ENCODE results near the gene ELL3. TPM values are rescaled to one million over a fixed set of nuclear protein-coding genes. Genes with fewer than 3 reads are reported as not detected.
A peak's percentile ranks its signal among the peaks of the same experiment; 100 is the strongest.

The ELL3 gene
- total RNA-seq, 1 donor from 2014 or later = 1.0 TPM

DNA sequence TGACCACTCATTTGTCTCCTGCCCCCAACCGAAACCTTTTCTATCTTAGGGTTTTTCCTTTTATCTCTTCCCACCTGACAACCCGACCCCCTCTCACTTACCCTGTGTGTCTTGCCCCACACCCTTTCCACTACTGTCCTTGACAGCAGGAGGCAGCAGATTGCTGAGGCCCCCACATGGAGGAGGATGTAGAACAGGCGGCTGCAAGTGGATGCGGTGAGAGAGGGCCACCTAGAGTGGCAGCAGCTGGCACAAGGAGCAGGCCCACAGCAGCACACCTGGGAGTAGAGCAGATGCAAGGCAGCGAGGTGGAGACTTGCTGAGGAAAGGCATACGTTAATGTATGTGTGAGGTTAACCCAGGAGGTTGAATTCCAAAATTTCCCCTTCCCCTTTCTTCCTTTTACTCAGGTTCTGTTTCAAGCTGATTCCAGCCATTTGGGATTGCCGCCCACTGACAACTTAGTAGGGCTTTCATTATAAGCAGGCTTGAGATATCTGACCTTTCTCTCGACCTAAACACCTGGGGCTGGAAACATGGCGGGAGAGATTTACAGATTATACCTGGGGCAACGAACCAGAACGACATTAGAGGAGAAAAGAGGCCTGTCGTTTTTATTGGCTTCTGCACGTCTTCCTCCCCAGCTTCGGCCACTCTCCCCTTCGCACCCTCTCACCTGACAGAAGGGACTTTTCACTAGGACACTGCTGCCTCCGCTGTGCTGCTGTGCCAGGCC lies 22.6 kb upstream of the ELL3 start:
- peaks cover 34% of the 10 kb centered on the region for H3K4me1 Mint-ChIP-seq (ENCODE audit: low read depth)
- peaks cover 80% of the 10 kb centered on the region for H3K36me3 Mint-ChIP-seq (ENCODE audit: low read depth)
- intact Hi-C loops (cut with micrococcal nuclease) = no loop called here
- peak overlapping the region; percentile 38 for H3K27ac Mint-ChIP-seq
- H3K4me3 Mint-ChIP-seq (ENCODE audit: low read depth) = peak overlapping the region; percentile 30
- no peaks in the 10 kb centered on the region for H3K9me3 Mint-ChIP-seq
- DNase-seq (ENCODE audit: low spot score) = no peak
- H3K27me3 Mint-ChIP-seq (ENCODE audit: low read depth) = no peaks in the 10 kb centered on the region

DNA sequence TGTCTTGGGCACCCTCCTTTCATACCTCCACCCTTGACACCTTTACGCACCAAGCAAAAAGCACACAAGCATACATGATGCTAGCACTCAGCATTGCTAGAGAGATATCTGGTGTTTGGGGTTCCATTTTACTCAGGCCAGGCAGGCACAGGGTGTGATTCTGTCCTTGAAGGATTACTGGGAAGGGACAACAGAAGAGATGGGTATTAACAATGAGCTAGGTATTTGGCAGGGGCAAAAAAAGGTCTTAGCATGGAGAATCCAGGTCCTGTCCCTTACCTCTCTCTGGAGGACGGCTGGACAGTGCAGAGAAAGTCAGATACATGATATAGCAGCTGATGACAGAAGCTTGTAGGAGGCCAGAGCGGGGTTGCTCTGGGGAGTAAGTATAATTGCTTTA lies 19.8 kb upstream of the ELL3 start:
- no peak overlapping the region for H3K4me3 Mint-ChIP-seq (ENCODE audit: low read depth)
- H3K4me1 Mint-ChIP-seq (ENCODE audit: low read depth) = peaks cover 44% of the 10 kb centered on the region
- H3K27ac Mint-ChIP-seq = peak overlapping the region; percentile 5
- H3K36me3 Mint-ChIP-seq (ENCODE audit: low read depth) = peaks cover 88% of the 10 kb centered on the region
- no peak for DNase-seq (ENCODE audit: low spot score)
- intact Hi-C loops (cut with micrococcal nuclease) = no loop called here
- no peaks in the 10 kb centered on the region for H3K9me3 Mint-ChIP-seq
- H3K27me3 Mint-ChIP-seq (ENCODE audit: low read depth) = no peaks in the 10 kb centered on the region

DNA sequence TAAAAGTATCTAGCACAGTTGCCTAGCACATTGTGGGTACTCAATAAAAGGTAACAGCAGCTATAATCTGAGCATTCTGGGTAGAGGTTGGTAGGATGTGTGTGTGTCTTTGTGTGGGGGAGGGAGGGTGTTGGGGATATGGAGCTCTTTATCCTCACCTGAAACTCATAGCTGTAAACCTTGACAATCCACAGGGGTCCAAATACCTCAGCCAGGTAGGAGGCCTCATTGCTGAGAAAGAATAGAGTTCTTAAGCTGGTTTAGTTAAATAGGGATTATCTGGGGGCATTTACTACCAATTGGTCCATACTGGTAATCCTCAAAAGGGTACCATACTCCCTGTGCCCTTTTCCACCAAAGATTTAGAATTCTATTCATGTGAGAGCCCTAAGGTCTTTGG lies 19.2 kb upstream of the ELL3 start:
- H3K36me3 Mint-ChIP-seq (ENCODE audit: low read depth) = peaks cover 83% of the 10 kb centered on the region
- H3K9me3 Mint-ChIP-seq = no peaks in the 10 kb centered on the region
- no peak overlapping the region for H3K4me3 Mint-ChIP-seq (ENCODE audit: low read depth)
- H3K4me1 Mint-ChIP-seq (ENCODE audit: low read depth) = peaks cover 41% of the 10 kb centered on the region
- intact Hi-C loops (cut with micrococcal nuclease) = no loop called here
- no peaks in the 10 kb centered on the region for H3K27me3 Mint-ChIP-seq (ENCODE audit: low read depth)
- DNase-seq (ENCODE audit: low spot score) = no peak
- H3K27ac Mint-ChIP-seq = peak overlapping the region; percentile 5

GRCh38 chr15:43795197-43795596 lies 18.4 kb upstream of the ELL3 start:
- Mint-ChIP-seq H3K27me3 (ENCODE audit: low read depth) (no peaks in the 10 kb centered on the region), H3K4me3 (ENCODE audit: low read depth) (no peak overlapping the region), H3K9me3 (no peaks in the 10 kb centered on the region), H3K4me1 (ENCODE audit: low read depth) (peaks cover 39% of the 10 kb centered on the region), H3K27ac (no peak overlapping the region), H3K36me3 (ENCODE audit: low read depth) (peaks cover 75% of the 10 kb centered on the region)
- intact Hi-C loops (cut with micrococcal nuclease) = no loop called here
- no peak for DNase-seq (ENCODE audit: low spot score)

DNA sequence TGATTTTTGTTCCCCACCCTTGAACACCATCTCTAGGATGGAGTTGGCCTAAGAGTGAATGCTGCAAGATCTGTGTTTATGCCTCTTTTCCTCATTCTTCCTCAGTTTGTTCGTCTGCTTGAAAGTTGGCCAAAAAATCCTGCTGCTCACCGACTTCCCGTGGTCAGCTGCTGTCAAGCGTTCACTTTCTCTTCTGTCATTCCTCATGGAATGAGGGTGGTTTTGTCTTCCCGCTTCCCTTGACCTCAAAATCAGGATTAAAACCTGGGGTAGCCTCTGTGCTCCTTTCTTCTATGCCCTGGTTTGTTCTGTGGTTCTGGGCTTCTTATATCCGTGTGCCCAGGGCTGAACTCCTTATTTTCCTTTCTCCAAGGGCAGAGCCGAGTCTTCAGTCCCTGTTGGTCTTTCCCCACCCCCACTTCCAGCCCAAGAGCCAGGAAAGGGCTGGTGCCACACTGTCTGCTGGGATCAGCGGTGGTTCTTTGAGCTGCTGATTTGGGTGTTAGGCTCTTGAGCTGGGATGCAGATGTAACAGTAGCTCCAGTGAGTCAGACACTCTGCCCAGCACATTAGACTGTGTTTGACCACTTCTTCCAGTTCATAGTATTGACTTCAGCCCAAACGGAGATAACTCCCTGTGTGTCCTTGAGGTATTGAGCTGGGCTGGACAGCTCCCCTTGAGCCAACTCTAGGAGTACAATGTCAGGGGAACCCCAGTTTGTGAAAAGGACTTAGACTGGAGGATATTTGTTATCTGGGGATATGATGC lies 17.7 kb upstream of the ELL3 start:
- Mint-ChIP-seq H3K4me3 (ENCODE audit: low read depth) (peak overlapping the region; percentile 97), H3K36me3 (ENCODE audit: low read depth) (peaks cover 67% of the 10 kb centered on the region), H3K9me3 (no peaks in the 10 kb centered on the region), H3K4me1 (ENCODE audit: low read depth) (peaks cover 32% of the 10 kb centered on the region), H3K27ac (peak overlapping the region; percentile 55), H3K27me3 (ENCODE audit: low read depth) (no peaks in the 10 kb centered on the region)
- no peak for DNase-seq (ENCODE audit: low spot score)
- intact Hi-C loops (cut with micrococcal nuclease) = no loop called here

GRCh38 chr15:43793647-43794046 lies 16.9 kb upstream of the ELL3 start:
- H3K4me3 Mint-ChIP-seq (ENCODE audit: low read depth) = peak overlapping the region; percentile 97
- H3K9me3 Mint-ChIP-seq = no peaks in the 10 kb centered on the region
- H3K4me1 Mint-ChIP-seq (ENCODE audit: low read depth) = peaks cover 28% of the 10 kb centered on the region
- intact Hi-C loops (cut with micrococcal nuclease) = loop anchor here (2.0 kb wide), 2 partner anchors 17 to 45 kb away; partner anchors contain the start of gene ELL3
- H3K27me3 Mint-ChIP-seq (ENCODE audit: low read depth) = no peaks in the 10 kb centered on the region
- DNase-seq (ENCODE audit: low spot score) = no peak
- H3K36me3 Mint-ChIP-seq (ENCODE audit: low read depth) = peaks cover 59% of the 10 kb centered on the region
- peak overlapping the region; percentile 97 for H3K27ac Mint-ChIP-seq

DNA sequence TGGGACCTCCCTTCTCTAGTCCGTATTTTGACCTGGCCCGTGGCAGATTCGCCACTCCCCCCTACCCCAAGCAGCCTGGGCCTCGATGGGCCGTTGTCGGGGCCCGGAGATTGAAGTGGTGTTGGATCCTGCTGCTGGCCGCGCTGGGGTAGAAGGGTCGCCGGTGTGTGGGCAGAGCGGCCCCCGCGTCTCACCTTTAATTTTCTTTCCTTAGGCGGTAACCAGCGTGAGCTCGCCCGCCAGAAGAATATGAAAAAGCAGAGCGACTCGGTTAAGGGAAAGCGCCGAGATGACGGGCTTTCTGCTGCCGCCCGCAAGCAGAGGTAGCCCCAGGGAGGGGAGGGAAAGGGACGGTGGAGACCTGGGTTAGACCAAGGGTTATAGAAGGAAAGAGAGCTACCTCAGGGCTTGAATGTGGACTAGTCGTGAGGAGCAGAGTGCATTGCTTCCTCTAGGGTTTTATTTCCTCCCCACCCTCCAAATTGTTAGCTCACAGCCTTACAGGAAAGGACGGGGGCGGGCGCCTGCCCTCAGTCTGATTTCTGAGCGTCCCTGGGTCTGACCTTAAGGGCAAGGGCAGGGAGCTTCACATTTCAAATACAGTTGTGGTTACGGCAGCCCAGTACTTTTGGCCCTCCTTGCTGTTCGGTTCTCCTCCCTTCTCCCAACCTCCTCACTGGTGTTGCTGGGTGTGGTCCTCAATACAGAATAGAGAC lies 16.2 kb upstream of the ELL3 start:
- no peaks in the 10 kb centered on the region for H3K9me3 Mint-ChIP-seq
- intact Hi-C loops (cut with micrococcal nuclease) = loop anchor here (1.0 to 2.0 kb wide), 4 partner anchors 7 to 44 kb away; partner anchors contain the start of genes ELL3, HYPK, MFAP1 and SERINC4
- DNase-seq (ENCODE audit: low spot score) = peak; percentile 24
- peaks cover 25% of the 10 kb centered on the region for H3K4me1 Mint-ChIP-seq (ENCODE audit: low read depth)
- peaks cover 53% of the 10 kb centered on the region for H3K36me3 Mint-ChIP-seq (ENCODE audit: low read depth)
- H3K4me3 Mint-ChIP-seq (ENCODE audit: low read depth) = peak overlapping the region; percentile 97
- H3K27ac Mint-ChIP-seq = peak overlapping the region; percentile 97
- H3K27me3 Mint-ChIP-seq (ENCODE audit: low read depth) = no peaks in the 10 kb centered on the region

DNA sequence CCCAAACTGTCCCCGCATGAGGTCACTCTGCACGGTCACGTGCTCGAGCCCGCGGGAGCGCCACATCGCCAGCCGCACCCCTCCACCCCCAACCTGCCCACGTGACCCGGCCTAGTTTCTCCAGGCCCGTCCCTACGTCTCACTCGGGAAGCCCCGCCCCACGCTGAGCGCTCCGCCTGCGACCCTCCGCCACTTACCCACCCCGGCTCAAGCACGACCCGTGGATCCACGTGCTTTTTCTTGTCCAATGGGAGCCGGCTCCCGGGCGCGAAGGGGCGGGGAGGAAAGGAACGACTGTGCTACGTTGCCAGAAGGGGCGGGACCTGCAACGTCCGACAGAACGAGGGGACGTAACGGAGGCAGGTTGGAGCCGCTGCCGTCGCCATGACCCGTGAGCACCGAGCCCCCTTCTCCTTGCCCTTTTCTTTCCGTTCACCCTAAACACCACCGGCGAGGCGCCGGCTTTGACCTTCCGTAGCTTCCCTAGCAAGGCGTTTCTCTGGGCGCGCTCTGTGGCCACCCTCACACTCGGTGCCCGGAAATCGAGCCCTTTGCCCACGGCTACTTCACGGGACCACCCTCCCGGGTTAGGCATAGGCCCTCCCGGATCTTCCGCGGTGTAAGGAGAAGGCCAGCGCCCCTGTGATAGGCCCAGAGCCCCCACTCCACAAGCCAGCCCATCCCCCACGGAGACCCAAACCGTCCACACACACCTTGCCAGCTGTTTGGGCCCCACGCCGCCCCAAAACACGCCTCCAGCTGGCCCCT lies 15.4 kb upstream of the ELL3 start, which contains the start of gene SERF2:
Gene SERF2 (plus strand): TSS at position 328 of the 768 bp plus-strand sequence. CDS start 57 bp downstream, at position 385.
- H3K4me1 Mint-ChIP-seq (ENCODE audit: low read depth) = peaks cover 25% of the 10 kb centered on the region
- peak within 1 kb of the TSS; percentile 97 for H3K4me3 Mint-ChIP-seq (ENCODE audit: low read depth)
- H3K9me3 Mint-ChIP-seq = no peaks in the 10 kb centered on the region
- intact Hi-C loops (cut with micrococcal nuclease) = loop anchor here (1.0 to 2.0 kb wide), 4 partner anchors 8 to 43 kb away; partner anchors contain the start of genes ELL3, HYPK, MFAP1 and SERINC4
- DNase-seq (ENCODE audit: low spot score) = peak; percentile 99
- H3K36me3 Mint-ChIP-seq (ENCODE audit: low read depth) = peaks cover 49% of the 10 kb centered on the region
- peak within 1 kb of the TSS; percentile 97 for H3K27ac Mint-ChIP-seq
- no peaks in the 10 kb centered on the region for H3K27me3 Mint-ChIP-seq (ENCODE audit: low read depth)

DNA sequence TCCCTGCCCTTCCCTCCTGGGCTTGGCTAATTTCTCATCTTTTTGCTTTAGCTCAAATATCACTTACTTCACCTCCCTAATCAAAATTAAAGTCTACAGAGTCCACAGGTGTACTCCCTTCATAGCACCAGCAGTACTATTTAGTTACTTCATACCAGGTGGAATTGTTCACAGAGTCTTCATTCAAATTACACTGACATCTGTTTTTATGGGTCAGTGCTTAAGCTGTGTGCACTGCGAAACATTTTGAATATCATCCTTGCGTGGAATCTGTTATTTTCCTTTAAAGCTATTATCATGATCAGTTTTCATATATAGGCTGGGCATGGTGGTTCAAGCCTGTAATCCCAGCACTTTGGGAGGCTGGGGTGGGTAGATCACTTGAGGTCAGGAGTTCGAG lies 12.6 kb upstream of the ELL3 start:
- intact Hi-C loops (cut with micrococcal nuclease) = no loop called here
- no peak overlapping the region for H3K27ac Mint-ChIP-seq
- no peak overlapping the region for H3K4me3 Mint-ChIP-seq (ENCODE audit: low read depth)
- H3K27me3 Mint-ChIP-seq (ENCODE audit: low read depth) = no peaks in the 10 kb centered on the region
- peaks cover 16% of the 10 kb centered on the region for H3K4me1 Mint-ChIP-seq (ENCODE audit: low read depth)
- DNase-seq (ENCODE audit: low spot score) = no peak
- peaks cover 22% of the 10 kb centered on the region for H3K36me3 Mint-ChIP-seq (ENCODE audit: low read depth)
- no peaks in the 10 kb centered on the region for H3K9me3 Mint-ChIP-seq

GRCh38 chr15:43779016-43779415 lies 2.2 kb upstream of the ELL3 start:
- Mint-ChIP-seq H3K36me3 (ENCODE audit: low read depth) (no peaks in the 10 kb centered on the region), H3K27me3 (ENCODE audit: low read depth) (peaks cover 12% of the 10 kb centered on the region), H3K4me3 (ENCODE audit: low read depth) (no peak overlapping the region), H3K27ac (no peak overlapping the region), H3K4me1 (ENCODE audit: low read depth) (peaks cover 7% of the 10 kb centered on the region), H3K9me3 (no peaks in the 10 kb centered on the region)
- DNase-seq (ENCODE audit: low spot score) = no peak
- intact Hi-C loops (cut with micrococcal nuclease) = no loop called here

DNA sequence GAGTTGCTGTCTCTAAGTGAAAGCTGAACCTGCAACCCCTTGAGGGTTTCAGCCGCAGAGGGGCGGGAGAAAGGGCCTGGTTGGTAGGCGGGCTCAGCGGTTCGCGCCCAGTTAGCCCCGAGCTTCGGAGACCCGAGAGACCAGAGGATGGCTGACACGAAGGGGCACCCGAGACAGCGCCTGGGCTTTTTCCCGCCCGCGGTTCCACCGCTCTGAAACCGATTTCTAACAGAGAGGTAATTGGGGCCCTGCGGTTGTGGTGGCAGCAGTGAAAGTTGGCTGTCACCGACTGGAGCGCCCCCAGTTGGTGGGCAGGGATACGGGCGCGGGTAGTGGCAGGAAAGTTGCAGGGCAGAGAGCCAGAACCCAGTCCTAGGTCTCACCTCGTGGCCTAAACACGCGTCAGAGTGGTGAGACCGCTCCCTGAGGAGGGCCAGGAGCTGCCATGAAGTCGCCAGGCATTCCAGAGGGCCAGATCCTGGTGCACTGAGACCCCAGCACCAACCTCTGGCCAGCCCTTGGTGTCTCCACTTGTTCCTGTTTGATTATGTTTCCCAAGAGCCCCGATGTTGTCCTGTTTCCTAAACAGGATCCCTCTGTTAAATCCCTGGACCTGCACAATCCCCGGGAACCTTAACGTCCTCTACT lies 625 bp upstream of the ELL3 start:
- intact Hi-C loops (cut with micrococcal nuclease) = loop anchor here (1.0 to 2.0 kb wide), 3 partner anchors 15 to 47 kb away; partner anchors contain the start of genes MFAP1 and SERF2
- H3K27ac Mint-ChIP-seq = peak overlapping the region; percentile 83
- H3K27me3 Mint-ChIP-seq (ENCODE audit: low read depth) = peaks cover 12% of the 10 kb centered on the region
- DNase-seq (ENCODE audit: low spot score) = peak; percentile 79
- H3K9me3 Mint-ChIP-seq = no peaks in the 10 kb centered on the region
- peaks cover 12% of the 10 kb centered on the region for H3K36me3 Mint-ChIP-seq (ENCODE audit: low read depth)
- peak overlapping the region; percentile 83 for H3K4me3 Mint-ChIP-seq (ENCODE audit: low read depth)
- peaks cover 7% of the 10 kb centered on the region for H3K4me1 Mint-ChIP-seq (ENCODE audit: low read depth)

Data from activated T-helper 2 cell treated with anti-CD3 and anti-CD28 coated beads, Interferon-gamma antibody, Interleukin-2, Interleukin-4, amounts not matched to agents 10 μg/mL and 5 μg/mL and 100 μg/mL, durations not matched to agents 14 hours and 24 hours and 36 hours (primary cell).